Immature natural killer cell (primary cell): ENCODE data around the gene COPA. TPM values are rescaled to one million over a fixed set of nuclear protein-coding genes. Genes with fewer than 3 reads are reported as not detected.
"Not testable (repeated sequence)": the region's sequence is repeated elsewhere in the genome, so short reads cannot be mapped to it uniquely, and the experiment has no call there.

Source experiments
- DNase-seq, 3 donors: peaks; one replicate each; pipeline ENCODE4 v3.0.0; 2022; ENCODE audit warnings: mixed read lengths in 1 of 3
- H3K27ac Mint-ChIP-seq, 6 donors: one replicate each; pipeline ENCODE4 v1.8.0; 2020; ENCODE audit warnings: mixed read lengths in 6 of 6, mild to moderate bottlenecking in 5 of 6, inconsistent platforms in 4 of 6, moderate library complexity in 3 of 6
- H3K27me3 Mint-ChIP-seq, 3 donors: one replicate each; pipeline ENCODE4 v1.8.0; 2020 to 2021; ENCODE audit warnings: low read depth in 3 of 3, mild to moderate bottlenecking in 3 of 3, mixed read lengths in 3 of 3, moderate library complexity in 3 of 3, inconsistent platforms in 1 of 3
- H3K36me3 Mint-ChIP-seq, 3 donors: one replicate each; pipeline ENCODE4 v1.8.0; 2020; ENCODE audit warnings: mixed read lengths in 3 of 3, inconsistent platforms in 2 of 3, mild to moderate bottlenecking in 2 of 3
- H3K4me1 Mint-ChIP-seq, 2 donors: one replicate each; pipeline ENCODE4 v1.8.0; 2020; ENCODE audit warnings: inconsistent platforms in 2 of 2, mild to moderate bottlenecking in 2 of 2, mixed read lengths in 2 of 2, moderate library complexity in 1 of 2
- H3K4me3 Mint-ChIP-seq, 5 donors: one replicate each; pipeline ENCODE4 v1.8.0; 2020; ENCODE audit warnings: mild to moderate bottlenecking in 5 of 5, mixed read lengths in 5 of 5, inconsistent platforms in 3 of 5, moderate library complexity in 3 of 5
- H3K9me3 Mint-ChIP-seq, 6 donors: one replicate each; pipeline ENCODE4 v1.8.0; 2020; ENCODE audit warnings: mild to moderate bottlenecking in 6 of 6, mixed read lengths in 6 of 6, inconsistent platforms in 4 of 6, moderate library complexity in 3 of 6
- polyA plus RNA-seq, 3 donors: library from polyadenylated mRNA; unstranded; fragments of 300-500 nt; fragmentation: Illumina TruSeq; gene quantifications; one replicate each; pipeline ENCODE4 v1.2.3, GENCODE V29; 2021

COPA gene
- 100 to 1,000 TPM; 114 to 175 (median 143) TPM for polyA plus RNA-seq

GRCh38 chr1:160342953-160343869, at the start of gene COPA, which contains the start of gene NCSTN:
TSS of gene COPA (minus strand) at chr1:160343250. CDS start at chr1:160343170, 80 bp downstream.
TSS of gene NCSTN (plus strand) at chr1:160343383. CDS start at chr1:160343397, 14 bp downstream.
- H3K4me3 Mint-ChIP-seq = peak within 1 kb of the TSS; percentile 96 to 100 (median 98)
- H3K27ac Mint-ChIP-seq = peak within 1 kb of the TSS; percentile 99 to 100 (median 99)
- H3K9me3 Mint-ChIP-seq = no peaks in the 10 kb centered on the region
- peak; percentile 94 to 95 (median 95) for DNase-seq
- H3K36me3 Mint-ChIP-seq = peaks cover 15 to 20% (median 20%) of the 10 kb centered on the region in 3 donors
- H3K27me3 Mint-ChIP-seq = peaks cover 2 to 10% (median 9%) of the 10 kb centered on the region in 3 donors
- peaks cover 56 to 68% of the 10 kb centered on the region in 2 donors for H3K4me1 Mint-ChIP-seq

DNA sequence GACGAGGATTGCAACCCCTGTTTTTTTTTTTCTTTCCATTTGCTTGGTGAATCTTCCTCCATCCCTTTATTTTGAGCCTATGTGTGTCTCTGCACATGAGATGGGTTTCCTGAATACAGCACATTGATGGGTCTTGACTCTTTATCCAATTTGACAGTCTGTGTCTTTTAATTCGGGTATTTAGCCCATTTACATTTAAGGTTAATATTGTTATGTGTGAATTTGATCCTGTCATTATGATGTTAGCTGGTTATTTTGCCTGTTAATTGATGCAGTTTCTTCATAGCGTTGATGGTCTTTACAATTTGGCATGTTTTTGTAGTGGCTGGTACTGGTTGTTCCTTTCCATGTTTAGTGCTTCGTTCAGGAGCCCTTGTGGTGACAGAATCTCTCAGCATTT, 45.4 kb upstream of the COPA start:
- not testable (repeated sequence) for DNase-seq, H3K9me3 Mint-ChIP-seq, H3K36me3 Mint-ChIP-seq, H3K27ac Mint-ChIP-seq, H3K4me1 Mint-ChIP-seq, H3K4me3 Mint-ChIP-seq
- peaks cover 3 to 12% (median 7%) of the 10 kb centered on the region in 3 donors for H3K27me3 Mint-ChIP-seq

DNA sequence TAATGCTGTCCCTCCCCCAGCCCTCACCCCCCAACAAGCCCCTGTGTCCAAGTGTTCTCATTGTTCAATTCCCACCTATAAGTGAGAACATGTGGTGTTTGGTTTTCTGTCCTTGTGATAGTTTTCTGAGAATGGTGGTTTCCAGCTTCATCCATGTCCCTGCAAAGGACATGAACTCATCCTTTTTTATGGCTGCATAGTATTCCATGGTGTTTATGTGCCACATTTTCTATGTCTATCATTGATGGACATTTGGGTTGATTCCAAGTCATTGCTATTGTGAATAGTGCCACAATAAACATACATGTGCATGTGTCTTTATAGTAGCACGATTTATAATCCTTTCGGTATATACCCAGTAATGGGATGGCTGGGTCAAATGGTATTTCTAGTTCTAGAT, 41.8 kb upstream of the COPA start:
- H3K4me1 Mint-ChIP-seq, H3K27ac Mint-ChIP-seq, H3K9me3 Mint-ChIP-seq, H3K36me3 Mint-ChIP-seq, H3K27me3 Mint-ChIP-seq, H3K4me3 Mint-ChIP-seq, DNase-seq: not testable (repeated sequence)

- Mint-ChIP-seq H3K9me3 (no peaks in the 10 kb centered on the region), H3K4me3 (no peak overlapping the region), H3K4me1 (peaks cover 15% of the 10 kb centered on the region in 2 donors), H3K27ac (no peak overlapping the region), H3K36me3 (no peaks in the 10 kb centered on the region), H3K27me3 (peaks cover 0 to 5% (median 0%) of the 10 kb centered on the region in 3 donors)
- DNase-seq = no peak
Measured at GRCh38 chr1:160377585-160378206, 34.6 kb upstream of the COPA start.

DNA sequence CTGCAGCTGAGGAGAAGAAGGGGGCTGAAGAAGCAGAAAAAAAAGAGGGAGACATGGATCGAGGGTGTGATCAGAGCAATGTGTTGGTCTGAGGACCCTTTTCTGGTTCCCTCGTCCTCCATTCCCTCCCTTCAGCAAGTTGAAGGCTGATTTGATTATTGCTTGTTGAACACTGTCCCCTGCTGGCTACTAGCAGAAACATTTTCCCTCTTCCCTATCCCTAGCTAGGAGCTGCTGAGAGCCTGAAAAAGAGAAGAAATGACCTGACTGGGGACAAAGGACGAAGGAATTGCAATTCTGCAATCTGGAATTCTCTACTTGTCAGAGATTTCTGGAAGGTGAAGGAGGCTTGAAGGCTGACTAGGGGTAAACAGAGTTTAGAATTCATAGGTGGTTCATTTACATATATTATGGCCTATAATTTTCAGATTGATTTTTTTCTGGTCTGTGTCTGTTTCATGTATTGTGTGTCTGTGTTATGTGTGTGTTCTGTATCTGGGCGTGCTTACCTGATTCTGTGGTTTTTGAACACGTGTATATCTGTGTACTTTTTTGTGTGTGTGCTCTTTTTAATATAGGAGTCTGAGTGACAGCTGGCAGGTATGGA, 33.6 kb upstream of the COPA start:
- peak; percentile 29 to 50 (median 40) for DNase-seq
- Mint-ChIP-seq H3K4me1 (peaks cover 15% of the 10 kb centered on the region in 2 donors), H3K36me3 (no peaks in the 10 kb centered on the region), H3K9me3 (no peaks in the 10 kb centered on the region), H3K27me3 (peaks cover 0 to 5% (median under 1%) of the 10 kb centered on the region in 3 donors), H3K4me3 (peak overlapping the region in 2 of 5 donors; percentile 72 to 73), H3K27ac (peak overlapping the region in 3 of 6 donors; percentile 10 to 54 (median 54))

DNA sequence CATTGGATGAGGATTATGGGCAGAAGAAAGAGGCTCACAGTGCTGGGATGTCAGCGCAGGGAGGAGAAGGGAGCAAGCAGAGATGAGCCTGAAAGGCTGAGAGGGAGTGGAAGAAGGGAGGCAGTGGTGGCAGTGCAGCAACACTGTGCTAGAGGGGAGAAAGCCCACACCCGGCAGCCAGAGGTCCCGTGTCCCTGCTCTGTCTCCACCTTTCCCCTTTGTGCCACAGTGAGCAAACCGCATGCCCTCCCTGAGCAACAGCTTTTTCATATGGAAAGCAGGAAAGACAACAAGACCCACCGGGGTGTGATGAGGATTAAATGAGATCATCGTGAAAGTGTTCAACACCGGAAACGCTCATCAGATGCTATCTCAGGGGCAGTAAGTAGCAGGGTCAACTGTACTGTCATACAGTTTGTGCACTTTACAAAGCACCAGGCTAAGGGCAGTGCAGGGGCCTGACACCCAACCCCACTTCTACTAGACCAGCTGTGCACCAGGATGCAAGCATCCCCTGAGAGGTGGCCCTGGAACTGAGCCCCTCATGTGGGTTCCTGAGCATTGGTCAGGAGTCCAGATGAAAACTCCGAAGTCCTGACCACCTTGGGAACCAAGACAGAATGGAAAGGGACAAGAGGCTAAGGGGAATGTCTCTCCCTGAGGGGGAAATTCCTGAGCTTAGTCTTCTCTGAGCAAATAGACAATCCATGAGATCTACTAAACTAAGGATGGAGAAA, 32.9 kb upstream of the COPA start:
- H3K9me3 Mint-ChIP-seq = no peaks in the 10 kb centered on the region
- no peaks in the 10 kb centered on the region for H3K36me3 Mint-ChIP-seq
- H3K4me1 Mint-ChIP-seq = peaks cover 15% of the 10 kb centered on the region in 2 donors
- peaks cover 0 to 5% (median 4%) of the 10 kb centered on the region in 3 donors for H3K27me3 Mint-ChIP-seq
- DNase-seq = peak; percentile 8 to 18 (median 12)
- peak overlapping the region; percentile 16 to 73 (median 57) for H3K4me3 Mint-ChIP-seq
- H3K27ac Mint-ChIP-seq = peak overlapping the region in 4 of 6 donors; percentile 23 to 54 (median 42)

DNA sequence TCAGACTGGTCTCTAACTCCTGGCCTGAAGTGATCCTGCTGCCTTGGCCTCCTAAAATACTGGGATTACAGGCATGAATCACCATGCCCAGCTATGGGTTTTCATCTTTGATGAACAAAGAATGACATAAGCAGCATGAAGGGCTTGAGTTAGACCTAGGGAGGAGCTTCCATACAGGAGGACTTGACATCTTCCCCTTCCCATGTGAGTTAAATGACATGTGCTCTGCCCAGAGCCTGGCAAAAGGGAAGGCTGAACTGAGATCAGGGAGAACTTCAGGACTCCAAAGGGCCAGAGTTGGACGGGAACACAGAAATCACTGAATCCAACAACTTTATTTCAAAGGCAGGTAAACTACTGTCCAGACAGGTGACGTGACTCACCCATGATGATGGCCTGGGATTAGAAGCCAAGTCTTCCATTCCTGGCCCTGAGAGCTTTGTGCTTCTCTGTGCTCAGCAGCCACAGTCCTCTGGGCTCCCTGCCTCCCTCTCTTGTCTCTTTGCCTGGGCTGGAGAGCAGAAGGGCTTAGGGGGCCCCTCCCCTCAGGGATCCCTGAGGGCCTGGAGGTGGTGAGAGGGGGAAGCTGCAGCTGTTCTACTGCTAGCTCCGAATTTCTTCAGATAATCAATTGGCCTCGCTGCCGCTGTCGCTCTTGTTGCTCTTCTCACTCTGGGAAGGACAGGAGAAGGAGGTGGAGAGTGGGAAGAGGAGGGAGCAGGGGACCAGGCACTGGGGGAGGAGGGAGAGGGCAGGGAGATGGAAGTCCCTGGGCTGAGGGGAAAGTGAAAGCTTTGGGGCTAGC, 31.5 kb upstream of the COPA start:
- no peak overlapping the region for H3K4me3 Mint-ChIP-seq
- peaks cover 4 to 5% (median 4%) of the 10 kb centered on the region in 3 donors for H3K27me3 Mint-ChIP-seq
- H3K27ac Mint-ChIP-seq = peak overlapping the region in 1 of 6 donors; percentile 49

DNA sequence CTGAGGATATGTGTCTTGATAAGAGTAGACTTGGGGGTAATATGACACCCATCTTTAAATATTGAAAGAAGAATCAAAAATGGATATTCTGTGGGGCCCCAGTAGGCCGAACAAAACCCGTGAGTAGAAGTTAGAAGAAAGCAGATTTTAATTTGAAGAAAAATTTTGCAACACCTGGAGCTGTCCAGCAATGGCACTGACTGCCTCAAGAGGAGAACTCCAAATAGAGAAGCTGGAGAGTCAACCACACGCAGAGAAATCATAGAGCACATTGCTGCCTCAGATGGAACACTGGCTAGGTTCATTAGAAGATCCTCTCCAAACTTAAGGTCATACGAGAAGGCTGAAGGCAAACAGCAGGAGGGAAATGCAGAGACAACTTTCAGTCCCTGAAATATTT, 30.6 kb upstream of the COPA start:
- Mint-ChIP-seq H3K27me3 (peaks cover 4 to 5% (median 4%) of the 10 kb centered on the region in 3 donors), H3K27ac (peak overlapping the region in 1 of 6 donors; percentile 42), H3K9me3 (no peaks in the 10 kb centered on the region), H3K4me1 (peaks cover 15% of the 10 kb centered on the region in 2 donors), H3K4me3 (no peak overlapping the region), H3K36me3 (no peaks in the 10 kb centered on the region)
- DNase-seq = no peak

More for the DNA sequence above, 31.5 kb upstream of the COPA start:
- Mint-ChIP-seq H3K36me3 (no peaks in the 10 kb centered on the region), H3K9me3 (no peaks in the 10 kb centered on the region), H3K4me1 (peaks cover 15% of the 10 kb centered on the region in 2 donors)
- no peak for DNase-seq

GRCh38 chr1:160371756-160372155, 28.7 kb upstream of the COPA start:
- peaks cover 4% of the 10 kb centered on the region in 3 donors for H3K27me3 Mint-ChIP-seq
- H3K36me3 Mint-ChIP-seq = no peaks in the 10 kb centered on the region
- peaks cover 15% of the 10 kb centered on the region in 2 donors for H3K4me1 Mint-ChIP-seq
- no peaks in the 10 kb centered on the region for H3K9me3 Mint-ChIP-seq
- no peak overlapping the region for H3K4me3 Mint-ChIP-seq
- no peak for DNase-seq
- no peak overlapping the region for H3K27ac Mint-ChIP-seq

DNA sequence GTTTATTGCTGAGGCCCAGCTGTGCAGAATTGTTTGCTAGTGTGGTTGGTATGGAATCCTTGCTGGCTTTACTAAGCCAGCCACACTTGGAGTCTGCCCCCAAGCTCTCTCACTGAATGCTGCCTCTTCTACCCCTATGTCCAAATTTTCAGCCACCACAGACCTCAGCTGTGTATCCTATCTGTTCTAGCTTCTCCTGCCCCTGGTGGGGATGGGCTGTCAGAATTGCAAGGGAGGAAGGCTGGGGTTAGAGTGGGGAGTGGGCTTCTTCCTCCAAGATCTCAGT, 28.2 kb upstream of the COPA start:
- H3K4me3 Mint-ChIP-seq = no peak overlapping the region
- no peaks in the 10 kb centered on the region for H3K9me3 Mint-ChIP-seq
- H3K27ac Mint-ChIP-seq = no peak overlapping the region
- peaks cover 2 to 4% (median 4%) of the 10 kb centered on the region in 3 donors for H3K27me3 Mint-ChIP-seq
- H3K4me1 Mint-ChIP-seq = peaks cover 10 to 11% of the 10 kb centered on the region in 2 donors
- no peak for DNase-seq
- H3K36me3 Mint-ChIP-seq = no peaks in the 10 kb centered on the region

DNA sequence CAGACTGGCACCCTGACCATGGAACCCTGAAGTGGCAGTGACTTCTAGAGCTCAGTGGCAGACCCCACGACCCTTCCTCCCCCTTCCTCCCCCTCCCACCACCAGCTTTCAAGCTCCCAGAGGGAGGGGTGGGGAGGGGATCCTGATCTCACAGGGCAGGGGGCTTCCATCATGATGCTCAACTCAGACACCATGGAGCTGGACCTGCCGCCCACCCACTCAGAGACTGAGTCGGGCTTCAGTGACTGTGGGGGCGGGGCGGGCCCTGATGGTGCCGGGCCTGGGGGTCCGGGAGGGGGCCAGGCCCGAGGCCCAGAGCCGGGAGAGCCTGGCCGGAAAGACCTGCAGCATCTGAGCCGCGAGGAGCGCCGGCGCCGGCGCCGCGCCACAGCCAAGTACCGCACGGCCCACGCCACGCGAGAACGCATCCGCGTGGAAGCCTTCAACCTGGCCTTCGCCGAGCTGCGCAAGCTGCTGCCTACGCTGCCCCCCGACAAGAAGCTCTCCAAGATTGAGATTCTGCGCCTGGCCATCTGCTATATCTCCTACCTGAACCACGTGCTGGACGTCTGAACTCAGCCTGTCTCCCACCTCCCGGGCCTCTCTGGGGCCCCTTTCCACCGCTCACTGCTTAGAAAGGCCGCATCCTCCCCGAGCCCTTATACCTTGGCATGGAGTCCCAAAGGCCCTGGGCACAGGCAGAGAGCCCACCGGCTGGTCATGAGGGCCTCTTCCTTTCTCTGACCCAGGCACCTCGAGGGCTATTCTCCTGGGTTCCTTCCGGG, 27.7 kb upstream of the COPA start:
- H3K4me1 Mint-ChIP-seq = peaks cover 5 to 6% of the 10 kb centered on the region in 2 donors
- H3K36me3 Mint-ChIP-seq = no peaks in the 10 kb centered on the region
- no peak overlapping the region for H3K4me3 Mint-ChIP-seq
- no peak overlapping the region for H3K27ac Mint-ChIP-seq
- no peaks in the 10 kb centered on the region for H3K9me3 Mint-ChIP-seq
- peaks cover 2 to 4% (median 4%) of the 10 kb centered on the region in 3 donors for H3K27me3 Mint-ChIP-seq
- DNase-seq = no peak

DNA sequence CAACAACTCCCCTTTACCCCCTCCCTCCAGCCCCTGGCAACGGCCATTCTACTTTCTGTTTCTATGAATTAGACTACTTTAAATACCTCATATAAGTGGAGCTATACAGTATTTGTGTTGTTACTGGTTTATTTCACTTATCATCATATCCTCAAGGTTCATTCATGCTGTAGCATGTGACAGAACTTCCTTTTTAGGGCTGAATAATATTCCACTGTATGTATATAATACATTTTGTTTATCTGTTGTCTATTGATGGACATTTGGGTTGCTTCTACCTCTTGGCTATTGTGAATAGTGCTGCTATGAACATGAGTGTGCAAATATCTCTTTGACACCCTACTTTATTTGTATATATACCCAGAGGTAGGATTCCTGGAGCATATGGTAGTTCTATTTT, 26.0 kb upstream of the COPA start:
- DNase-seq = no peak
- H3K36me3 Mint-ChIP-seq = no peaks in the 10 kb centered on the region
- no peaks in the 10 kb centered on the region for H3K4me1 Mint-ChIP-seq
- no peak overlapping the region for H3K27ac Mint-ChIP-seq
- H3K9me3 Mint-ChIP-seq = no peaks in the 10 kb centered on the region
- H3K4me3 Mint-ChIP-seq = no peak overlapping the region
- peaks cover 0 to 4% (median 4%) of the 10 kb centered on the region in 3 donors for H3K27me3 Mint-ChIP-seq
